EL (cell line): ENCODE measurements around the gene ZSWIM6.
A peak's percentile ranks its signal among the peaks of the same experiment; 100 is the strongest.

Source experiments
- DNase-seq: peaks from one replicate; pipeline ENCODE4 v3.0.0-alpha.2; 2016

Gene ZSWIM6

DNA sequence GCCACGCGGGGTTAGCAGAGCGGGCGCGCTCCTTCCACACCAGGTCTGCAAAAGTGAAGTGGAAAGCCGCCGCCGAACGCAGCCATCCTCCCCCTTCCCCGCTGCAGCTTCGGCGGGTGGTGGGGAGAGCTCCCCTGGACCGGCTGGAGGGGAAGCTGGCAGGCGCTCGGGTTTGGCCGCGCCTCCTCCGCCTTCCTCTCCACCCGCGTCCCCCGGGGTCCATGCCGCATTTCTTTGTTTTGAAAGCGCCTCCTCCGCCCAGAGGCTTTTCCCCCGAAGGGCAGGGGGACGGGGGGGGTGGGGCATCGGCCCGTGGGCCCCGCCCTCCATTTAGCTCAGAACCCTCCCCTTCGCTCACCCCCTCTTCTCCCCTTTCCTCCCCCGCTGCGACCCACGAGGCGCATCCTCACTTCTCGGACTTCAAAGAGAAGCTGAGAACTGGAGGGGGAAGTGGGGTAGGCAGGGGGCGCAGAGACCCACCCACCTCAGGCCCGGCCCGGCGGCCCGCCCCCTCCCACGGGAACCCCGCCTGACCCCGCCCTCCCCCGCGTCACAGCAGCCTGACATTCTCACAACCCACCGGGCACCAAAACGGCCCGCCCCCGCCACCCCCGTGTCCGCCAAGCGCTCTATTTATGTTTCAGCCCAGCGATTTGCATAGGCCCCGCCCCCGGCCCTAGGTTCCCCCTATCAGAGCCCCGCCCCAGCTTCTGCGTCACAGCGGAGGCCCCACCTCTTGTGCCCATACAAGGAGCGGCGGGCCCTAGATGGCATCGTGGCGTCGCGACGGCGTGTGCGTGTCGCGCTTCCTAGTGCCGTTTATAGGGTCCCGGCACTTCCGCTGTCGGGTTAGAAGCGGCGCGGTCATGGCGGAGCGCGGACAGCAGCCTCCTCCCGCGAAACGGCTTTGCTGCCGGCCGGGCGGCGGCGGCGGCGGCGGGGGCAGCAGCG is at the start of gene ZSWIM6:
TSS of gene ZSWIM6 (plus strand) at position 852 of the 951 bp plus-strand sequence. CDS start at position 867, 15 bp downstream.
- DNase-seq, result peak; percentile 99

DNA sequence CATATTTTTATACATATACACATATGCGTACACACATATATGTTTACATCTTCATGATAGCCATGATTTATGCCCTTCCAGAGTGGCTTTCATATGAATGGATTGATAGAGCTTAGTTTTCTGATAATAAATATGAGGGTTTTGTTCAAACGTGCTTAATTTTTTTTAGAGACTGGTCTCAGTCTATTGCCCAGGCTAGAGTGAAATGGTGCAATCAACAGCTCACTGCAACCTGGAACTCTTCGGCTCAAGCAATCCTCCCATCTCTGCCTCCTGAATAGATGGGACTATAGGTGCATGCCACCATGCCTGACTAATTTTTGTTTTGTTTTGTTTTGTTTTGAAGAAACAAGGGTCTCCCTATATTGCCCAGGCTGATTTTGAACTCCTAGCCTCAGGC is 48.6 kb upstream of the ZSWIM6 start:
- no peak for DNase-seq

DNA sequence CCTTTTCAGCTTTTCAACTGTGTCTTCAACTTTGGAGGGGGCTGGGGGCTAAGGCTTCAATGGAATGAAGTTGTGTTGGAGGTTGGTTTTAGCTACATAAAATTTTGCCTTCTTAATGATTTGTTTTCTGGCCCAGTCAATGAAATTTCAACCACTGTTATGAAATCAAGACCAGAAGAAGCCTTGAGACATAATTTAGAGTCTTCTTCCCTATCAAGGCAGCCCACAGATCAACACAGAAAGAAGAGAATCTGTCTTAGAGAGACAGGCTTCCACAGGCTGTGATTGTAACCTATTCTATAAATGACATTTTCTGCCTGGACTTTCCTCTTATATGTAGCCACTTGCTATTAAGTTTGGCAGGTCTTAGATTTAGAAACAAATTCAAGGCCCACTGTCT is 46.5 kb upstream of the ZSWIM6 start:
- DNase-seq, result no peak

DNA sequence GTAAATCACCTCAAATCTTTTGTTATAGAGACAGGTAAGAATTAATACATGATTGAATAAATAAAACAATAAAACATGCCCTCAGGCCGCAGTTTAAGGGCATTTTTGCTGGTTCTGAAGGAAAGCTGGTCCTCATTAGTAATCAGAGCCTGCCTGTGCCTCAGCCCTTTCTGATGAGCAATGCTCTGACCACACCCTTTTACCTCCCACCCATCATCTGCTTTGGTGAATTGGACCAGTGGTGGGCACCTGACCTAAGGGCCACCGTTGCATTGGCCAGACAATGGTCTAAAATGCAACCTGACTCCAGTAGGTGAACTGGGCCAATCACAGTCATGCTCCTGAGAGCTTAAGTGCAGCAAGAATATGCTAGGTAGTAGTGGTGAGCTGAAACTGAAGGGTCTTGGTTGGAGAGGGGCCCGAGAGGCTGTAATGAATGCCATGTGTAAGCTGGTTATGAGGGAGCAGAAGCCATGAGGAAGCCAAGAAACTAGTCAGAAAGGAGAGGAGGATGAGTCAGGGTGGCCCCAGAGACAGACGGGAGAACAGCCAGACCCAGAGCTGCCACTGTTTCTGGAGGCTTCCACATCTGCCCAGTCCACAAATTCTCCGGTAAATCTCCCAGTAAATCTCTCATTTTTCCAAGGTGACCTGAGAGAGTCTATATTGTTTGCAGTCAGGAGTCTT is 45.5 kb upstream of the ZSWIM6 start:
- peak; percentile 61 for DNase-seq

DNA sequence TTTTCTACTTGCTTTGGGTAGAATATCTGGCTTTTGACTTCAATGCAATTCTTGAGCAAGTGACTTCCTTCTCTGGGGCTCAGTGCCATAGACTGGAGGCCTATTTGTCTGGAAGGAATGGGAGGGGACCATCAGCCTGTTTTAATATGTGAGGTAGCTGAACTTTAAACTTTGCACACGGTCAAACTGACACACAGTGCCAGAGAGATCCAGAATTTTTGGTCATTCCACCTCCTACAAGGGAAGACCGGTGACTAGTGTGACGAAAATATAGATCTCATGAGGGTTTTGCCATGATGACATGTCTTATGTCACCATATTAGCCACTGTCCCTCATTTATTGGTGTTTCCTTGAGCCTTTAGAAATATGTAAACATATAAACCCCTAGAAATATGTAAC is 44.6 kb upstream of the ZSWIM6 start:
- DNase-seq, result no peak

DNA sequence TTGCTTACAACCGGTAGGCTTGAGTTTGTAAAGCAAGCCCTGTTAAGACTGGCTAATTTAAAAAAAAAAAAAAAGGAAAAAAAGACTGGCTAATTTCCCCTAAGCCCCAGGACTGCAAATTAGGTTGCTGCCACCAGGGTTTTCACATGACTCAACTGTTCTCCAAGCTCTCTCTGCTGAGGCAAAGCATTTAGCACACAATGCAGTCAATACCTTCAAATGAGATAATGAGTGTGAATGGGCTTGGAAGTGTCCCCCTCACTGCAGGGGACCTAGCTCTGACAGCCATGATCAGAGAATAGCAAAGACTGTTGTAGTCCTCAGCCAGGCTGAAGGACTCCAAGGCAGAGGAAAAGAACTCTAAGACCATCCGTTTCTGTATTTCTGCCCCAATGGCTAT is 42.8 kb upstream of the ZSWIM6 start:
- no peak for DNase-seq

DNA sequence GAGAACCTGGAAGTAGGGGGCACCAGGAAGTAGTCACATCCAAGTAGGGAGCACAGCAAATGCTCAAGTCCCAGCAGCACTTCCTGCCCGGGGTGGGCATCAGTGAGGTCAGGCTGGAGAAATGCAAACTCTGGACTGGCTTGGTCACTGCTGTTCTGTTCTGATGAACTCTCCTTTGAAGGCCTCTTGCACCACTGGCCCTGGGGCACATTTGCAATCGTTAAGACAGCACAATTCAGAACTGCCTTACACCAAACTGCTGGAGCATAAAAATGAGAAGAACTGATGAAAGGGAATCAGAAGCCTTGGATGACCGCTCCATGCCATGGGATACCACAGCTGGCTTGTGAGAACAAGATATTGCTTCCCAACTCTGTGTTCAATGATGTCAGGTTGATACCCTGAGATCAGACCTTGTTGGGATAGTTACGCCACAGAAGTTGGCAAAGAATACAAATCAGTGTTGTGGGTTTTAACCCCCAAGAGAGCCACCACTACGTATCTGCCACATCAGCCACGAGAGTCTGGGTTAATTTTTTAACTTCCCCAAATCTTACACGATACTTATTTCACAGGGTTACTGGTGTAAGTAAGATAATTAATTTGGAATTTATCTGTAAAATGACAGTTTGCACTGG is 42.3 kb upstream of the ZSWIM6 start:
- peak; percentile 38 for DNase-seq

DNA sequence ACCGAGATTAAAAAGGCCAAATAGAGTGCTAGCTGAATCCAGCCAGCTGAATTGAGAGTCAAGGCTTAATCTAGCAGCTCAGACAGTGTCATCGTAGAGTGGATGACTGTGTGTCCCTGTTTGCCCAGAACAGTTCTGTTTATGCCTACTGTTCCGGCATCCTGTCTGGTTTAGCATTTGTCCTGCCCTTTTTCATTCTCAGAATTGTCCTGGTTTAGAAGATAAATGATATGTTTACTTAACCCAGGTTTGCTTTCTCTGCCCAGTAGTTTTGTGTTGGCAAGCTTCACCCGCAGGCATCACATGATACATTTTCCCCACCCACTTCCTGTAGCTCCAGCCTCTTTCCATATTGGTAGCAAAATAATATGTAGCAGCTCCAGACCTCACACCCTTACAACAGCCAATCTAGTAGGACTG is 41.3 kb upstream of the ZSWIM6 start:
- DNase-seq, result no peak

DNA sequence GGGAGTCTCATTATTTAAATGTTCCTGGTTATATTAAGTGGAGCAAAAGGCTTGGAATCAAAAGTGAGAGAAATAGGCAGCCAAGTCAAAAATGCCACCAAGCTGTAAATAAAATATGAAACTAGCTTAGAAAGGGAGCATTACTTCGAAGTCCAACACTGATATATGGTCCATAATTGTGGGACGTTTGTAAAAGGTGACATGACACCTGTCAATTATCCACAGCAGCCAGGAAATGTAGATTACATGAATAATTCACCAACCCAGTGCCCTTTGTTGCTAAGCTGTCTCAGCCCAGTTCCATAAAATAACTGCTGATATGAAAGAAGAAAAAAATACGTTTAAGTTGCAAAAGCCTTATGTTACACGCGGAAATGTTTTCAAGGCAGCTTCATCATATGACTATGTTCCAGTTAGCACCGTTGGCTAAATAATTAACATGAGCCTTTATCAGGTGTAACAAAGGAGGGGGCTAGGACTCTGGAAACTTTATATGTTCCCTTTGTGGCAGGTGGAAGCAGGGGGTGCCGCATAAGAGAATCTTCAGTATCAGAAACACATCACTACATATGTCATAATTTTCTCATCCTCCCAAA is 39.9 kb upstream of the ZSWIM6 start:
- DNase-seq, result no peak

DNA sequence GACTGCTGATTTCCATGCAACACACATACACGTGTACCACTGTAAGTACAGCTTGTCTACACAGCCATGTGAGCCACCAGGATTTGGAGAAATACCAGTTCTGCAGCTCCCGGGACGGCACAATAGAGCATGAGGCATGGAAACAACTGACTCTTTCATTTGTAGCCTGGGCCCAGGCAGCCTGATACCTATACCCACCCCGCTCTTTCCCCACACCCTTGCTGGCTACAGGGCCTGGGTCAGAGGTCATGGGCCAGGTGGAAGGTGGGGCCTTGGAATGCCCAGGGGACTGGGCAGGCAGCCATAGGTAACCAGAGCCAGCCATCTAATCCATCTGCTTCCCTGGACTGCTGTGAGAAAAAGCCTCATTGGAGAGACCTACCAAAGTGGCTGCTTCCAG is 39.0 kb upstream of the ZSWIM6 start:
- DNase-seq, result no peak

DNA sequence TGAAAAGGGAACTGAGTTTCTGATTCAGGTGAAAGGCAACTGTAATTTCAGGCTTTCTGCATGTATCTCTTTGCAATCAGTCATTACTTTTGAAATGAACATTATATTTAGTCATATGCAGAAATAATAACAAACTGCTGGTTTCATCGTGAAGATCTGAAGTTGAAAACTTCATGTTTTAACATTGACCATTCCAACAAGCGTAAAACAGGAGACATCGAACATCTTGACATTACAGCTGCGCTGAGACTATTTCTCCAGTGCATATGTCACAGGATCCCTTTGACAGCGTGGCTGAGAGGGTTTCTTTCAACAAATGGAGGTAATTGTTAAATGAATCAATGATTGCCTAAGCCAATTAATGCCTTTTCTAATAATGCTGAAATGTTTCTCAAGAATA is 38.2 kb upstream of the ZSWIM6 start:
- DNase-seq, result no peak

DNA sequence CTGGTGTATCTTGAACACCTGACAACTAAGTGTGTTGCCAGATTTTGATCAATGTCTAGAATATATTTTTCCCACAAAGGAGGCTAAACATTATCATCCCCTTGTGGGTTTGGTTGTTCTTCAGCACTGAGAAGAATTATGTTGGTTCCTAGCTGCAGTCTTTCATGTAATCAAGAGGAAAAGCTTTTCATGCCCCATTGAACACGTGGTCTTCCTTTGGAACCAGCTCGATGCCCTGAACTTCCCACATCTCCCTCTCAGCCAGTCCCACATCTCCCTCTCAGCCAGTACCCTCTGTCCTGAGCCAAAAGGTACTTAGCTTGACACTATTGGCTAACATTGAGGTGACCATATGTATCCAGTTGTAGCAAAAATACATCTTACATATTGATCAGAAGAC is 36.7 kb upstream of the ZSWIM6 start:
- DNase-seq, result no peak

DNA sequence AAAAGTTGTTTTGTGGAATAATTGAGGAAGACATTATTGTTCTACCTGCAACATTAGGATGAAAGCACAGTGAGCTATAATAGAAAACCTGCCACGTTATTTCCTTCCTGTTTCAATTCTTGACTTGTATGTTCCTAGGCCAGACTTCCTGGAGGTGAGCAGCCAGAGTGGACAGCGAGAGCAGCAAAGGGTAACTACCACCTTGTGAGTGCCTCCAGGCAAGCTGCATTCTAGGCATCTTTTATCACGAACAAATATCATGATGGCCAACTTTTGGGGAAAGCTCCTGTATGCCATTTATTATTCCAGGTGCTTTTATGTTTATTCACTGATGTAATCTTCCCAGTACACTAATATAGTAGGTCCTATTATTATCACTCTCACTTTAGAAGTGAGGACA is 34.0 kb upstream of the ZSWIM6 start:
- DNase-seq, result no peak

DNA sequence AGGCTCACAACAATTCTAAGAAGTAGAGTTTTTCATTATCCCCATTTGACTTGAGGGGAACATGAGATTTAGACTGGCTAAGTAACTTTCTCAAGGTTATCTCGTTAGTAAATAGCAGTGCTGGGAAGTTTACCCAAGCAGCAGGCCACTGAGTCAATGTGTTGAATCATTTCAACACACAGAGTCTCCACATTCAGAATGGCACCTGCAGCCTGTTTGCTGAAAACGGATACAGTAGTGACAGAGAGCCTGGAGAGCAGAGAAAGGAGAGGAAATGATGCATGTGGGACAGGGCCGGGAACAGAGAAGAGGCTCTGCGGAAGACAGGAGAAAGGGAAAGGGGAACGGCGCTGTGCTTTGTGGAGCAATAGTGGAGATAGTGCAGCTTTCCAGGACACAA is 33.5 kb upstream of the ZSWIM6 start:
- DNase-seq, result no peak

DNA sequence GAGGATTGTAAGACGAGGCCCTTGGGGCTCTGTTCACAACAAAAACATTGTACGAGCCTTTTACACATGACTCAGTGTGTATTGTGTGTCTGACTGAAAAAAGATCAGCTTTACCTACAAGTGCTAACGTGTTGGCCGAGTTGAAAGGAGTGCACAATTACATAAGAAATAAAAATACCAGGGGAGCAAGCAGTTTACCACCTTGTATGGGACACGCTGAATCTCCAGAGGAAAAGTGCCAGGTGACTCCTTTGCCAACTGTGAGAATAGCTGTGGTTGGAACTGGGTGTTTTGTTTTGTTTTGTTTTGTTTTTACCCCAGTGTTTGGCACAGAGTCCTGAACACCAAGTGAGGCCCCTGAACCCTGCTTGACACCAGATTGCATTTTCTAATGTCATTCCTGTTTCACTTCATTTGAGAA is 32.8 kb upstream of the ZSWIM6 start:
- no peak for DNase-seq

DNA sequence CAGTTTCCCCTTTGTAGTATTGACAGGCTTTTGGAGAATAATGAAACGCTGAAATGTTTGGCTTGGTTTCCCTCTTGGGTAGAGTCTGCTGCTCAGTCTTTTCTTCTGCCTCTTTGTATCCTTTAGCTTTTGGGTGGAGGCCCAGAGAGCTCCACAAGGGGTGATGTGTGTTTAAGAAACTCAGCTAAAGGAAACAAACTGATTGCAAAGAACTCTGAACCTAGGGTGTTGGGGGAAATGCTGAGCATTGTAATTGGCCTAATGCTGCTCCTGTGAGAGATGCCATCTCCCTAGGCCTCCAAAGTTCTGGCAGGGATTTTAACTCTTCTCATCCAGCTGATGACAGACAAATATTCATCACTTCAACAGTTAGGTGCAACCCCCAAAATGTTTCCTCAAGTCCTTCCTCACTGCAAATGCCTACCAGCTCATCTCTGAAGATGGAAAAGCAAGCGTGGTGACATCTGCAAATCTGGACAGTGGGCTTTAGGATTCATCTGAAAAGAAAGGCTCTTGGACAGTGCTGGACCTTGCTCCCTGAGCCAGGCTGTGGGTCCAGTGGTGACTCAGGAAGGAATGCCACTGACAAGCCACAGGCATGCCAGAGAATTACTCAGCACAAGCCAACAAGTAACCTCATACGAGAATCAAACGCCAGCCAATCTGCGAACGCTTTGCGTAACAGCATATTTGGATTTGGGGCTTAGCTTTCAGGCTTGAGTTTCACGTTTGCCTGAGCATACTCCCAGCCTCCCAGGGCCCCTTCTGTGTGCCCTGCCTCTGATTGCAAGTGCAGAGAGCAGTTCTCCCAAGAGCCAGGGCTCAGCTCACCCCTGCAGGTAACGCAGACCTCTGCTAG is 30.5 kb upstream of the ZSWIM6 start:
- peak; percentile 99 for DNase-seq

DNA sequence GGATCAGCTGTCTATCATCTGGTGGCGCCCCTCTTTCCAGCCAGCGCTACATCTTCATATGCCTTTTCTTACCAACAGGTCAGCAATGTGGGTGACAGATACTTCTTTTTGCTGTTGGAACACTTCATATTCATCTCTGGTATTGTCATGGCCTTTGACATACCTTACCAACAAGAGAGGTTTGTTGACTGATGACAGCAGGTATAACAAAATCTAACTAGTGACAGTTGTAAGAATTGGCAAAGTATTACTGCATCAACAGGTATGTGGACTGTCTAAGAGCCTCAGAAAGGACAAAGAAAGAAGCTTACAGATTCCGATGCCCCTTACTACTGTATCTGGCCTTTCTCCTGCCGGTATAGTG is 29.9 kb upstream of the ZSWIM6 start:
- DNase-seq, result no peak

DNA sequence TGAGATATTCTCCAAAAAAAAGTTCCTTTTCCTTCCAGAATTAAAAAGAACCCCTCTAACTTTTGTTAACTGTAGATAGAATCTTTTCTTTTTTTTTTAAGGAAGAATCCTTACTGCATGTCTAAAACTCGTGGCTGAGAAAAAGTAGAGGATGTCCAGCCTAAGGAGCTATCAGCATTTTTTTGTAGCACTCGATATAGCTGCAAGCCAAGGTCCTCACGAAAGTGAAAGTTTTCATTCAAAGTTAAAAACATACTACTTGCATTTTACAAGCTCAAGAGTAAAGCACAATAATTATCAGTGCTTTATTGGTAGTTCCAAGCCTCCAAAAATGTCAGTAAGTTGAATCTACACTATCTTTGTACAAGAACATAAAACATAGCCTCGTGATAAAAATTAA is 28.7 kb upstream of the ZSWIM6 start:
- DNase-seq, result no peak

DNA sequence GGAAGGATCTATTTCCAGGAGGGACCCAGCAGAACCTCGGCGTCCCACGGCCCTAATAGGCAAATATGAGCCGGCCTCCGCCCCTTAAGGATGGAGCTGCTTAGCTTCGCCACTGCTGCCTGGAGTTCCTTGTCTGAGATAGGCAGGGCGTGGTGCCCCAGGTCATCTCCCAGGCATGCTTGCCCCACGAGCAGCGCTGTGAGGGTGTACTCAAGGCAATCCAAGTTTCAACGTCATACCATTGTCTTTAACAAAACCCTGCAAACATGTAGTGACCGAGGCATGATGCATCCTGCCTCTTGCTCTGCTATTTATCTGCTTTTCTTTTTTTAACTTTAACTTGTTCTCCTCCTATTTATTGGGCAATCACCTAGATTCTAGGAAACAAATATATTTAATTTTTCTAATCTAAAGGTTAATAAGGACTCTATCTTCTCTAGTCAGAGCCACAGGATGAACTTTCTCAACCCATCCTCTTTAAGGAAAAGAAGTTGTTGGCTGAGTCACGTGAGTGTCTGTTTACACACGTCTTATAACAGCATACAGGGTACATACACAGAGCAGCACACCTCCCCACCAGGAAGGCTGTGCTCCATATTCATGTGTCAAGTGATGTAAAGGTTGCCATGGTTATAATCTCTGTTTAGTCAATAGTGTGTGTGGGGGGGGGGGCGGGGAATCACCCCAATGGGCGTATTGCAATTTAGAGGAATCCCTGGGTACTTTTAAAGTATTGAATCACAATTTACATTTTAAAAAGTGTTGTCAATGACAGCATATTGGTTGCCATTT is 27.3 kb upstream of the ZSWIM6 start:
- peak; percentile 87 for DNase-seq

DNA sequence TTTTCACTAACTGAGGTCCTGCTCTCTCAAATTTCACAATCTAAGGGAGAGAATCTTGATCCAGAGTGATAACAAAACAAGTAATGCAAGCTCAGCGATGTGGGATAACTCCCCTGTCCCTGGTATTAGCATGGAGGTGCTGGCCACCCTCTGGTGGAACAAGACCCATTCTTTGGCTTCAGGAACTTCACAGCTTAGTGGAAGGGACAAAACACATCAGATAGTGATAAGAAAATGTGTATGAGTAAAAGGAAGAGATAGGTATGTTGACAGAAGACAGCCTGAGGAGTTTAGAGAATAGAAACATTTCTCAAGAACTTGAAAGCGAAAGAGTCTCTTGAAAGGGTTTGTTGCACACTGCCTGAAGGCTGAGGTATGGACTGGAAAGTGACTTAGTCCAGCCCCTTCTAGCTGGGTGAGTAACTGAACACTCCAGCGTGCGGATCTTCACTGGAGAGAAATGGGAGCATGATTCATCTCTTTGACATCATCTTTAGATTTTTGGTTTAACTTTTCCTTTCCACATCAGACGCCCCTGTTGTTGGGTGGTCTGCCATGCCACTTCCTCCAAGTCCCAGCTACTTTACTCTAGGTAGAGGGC is 25.4 kb upstream of the ZSWIM6 start:
- DNase-seq, result peak; percentile 87

DNA sequence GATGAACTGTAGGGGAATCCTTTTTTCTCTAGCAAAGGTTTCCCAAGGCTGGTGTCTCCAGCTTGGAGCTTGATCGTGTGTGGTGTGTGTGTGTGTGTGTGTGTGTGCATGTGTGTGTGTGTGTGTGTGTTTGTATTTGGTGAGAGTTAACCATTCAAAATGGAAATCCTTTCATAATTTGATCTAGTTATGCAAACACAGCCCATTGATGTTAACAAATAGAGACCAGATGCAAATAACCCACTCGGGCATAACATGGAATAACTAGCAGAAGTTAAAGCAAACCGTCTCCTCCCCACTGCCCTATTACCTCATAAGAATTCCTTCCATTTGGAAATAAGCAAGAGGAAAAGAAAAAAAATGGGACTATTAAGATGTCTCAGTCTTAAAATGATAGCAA is 24.9 kb upstream of the ZSWIM6 start:
- DNase-seq, result no peak
